Panc1 (cell line): ENCODE data around the gene DYNC1I1.

Source experiments
- CTCF ChIP-seq: fragments of 450-650 bp; IDR thresholded peaks from 2 replicates; pipeline ENCODE4 v1.5.1; 2017; ENCODE audit warnings: mild to moderate bottlenecking
- POLR2AphosphoS5 ChIP-seq: IDR thresholded peaks from 2 replicates; pipeline ENCODE4 v1.6.1; 2012; ENCODE audit warnings: mild to moderate bottlenecking, low read depth, low read length, moderate library complexity

GRCh38 chr7:95960706-95961244 lies 188.4 kb downstream of the DYNC1I1 start:
- TF ChIP-seq POLR2AphosphoS5 (no peak), CTCF (no peak)
